GM18517 (cell line): Measurements from ENCODE around the gene HS2ST1.

Experiments
- ATAC-seq: cut with Tn5 transposase; IDR thresholded peaks from one replicate; pipeline ENCODE4 v1.9.1; 2021; ENCODE audit warnings: mild to moderate bottlenecking, moderate library complexity; ENCODE audit not compliant: unreplicated experiment

HS2ST1 gene

DNA sequence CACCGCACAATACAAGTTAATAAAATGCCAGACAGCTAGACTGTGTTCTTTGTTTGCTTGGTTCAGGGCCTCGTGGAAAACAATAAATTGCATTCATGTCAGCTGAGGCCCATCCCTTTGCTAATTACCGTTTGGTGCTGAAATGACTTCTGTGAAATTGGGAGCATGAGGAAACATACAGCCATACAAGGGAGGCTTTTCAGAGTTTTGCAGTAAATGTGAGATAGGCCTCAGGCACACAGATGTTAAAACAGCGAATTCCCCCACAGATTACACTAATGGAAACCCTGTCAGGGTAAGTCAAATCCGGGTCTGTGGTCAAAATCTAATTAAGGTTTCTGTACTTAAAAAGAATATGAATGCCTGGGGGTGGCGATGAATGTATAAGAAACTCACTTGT lies 240.7 kb downstream of the HS2ST1 start:
- ATAC-seq, result no peak

DNA sequence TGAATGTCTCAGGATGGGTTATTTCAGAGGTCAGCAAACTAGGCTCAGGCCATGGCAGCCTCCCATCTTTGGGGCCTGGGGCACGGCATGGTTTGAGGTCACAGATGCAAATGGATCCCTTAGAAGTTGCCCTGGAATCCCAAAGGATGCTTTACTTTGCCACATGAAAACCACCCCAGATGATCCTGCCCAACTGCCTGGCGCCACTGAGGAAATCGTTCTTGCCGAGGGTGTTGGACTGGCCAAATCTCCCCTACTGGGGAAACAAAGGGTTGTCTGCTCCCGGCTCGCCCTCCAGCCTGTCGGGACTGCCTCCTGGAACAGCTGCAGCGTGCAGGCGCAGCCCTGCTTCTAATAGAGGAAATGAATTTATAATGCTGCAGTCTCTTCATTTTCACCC lies 241.2 kb downstream of the HS2ST1 start:
- no peak for ATAC-seq

DNA sequence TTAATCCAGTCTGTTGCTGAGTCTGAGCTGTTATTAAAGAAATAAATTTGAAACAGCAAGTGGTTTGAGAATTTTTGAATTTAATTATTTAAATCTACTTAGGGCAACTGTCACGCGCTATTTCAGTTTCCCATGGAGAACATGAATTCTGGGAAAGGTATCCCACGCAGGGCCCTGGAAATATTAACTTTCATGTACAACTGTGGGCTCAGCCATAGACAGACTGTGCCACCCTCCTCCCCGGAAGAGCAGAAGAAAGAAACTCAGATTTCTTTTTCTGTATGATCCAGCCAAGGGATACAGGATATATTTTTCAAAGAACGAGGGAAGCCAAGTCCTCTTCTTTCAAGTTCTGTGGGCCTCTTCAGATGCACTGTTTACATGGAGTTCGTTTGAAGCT lies 241.7 kb downstream of the HS2ST1 start:
- ATAC-seq, result no peak

DNA sequence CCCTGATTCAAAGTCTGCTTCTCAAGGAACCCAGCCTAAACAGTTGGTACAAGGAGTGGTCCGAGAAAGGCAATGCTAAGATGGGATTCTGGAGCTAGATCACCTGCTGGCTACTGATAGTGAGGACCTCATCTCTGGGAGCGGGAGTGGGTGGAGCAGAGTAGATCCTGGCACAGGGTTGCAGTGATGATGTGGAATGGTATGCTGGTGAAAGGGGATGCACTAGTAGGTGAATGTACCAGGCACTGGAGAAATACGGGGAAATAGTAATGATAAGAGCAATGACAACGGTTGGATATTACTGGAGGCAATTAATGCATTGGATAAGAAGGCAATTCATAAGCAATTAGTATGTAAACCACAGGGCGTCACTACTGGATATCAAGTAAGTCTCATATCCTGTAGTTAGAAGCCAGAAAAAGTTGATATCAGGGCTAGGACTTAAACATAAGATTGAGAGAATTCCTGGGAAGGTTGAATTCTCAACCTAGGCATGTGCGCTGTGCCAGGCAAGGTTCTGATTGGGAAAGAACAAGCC lies 245.0 kb downstream of the HS2ST1 start:
- ATAC-seq, result no peak
